Cardiac septum (tissue), 1 donor: ENCODE data around the gene ANKRD33. TPM values are rescaled to one million over a fixed set of nuclear protein-coding genes. Genes with fewer than 3 reads are reported as not detected.

Experiments used
- DNase-seq: peaks from one replicate; pipeline ENCODE4 v3.0.0-alpha.2; 2020; ENCODE audit warnings: low spot score
- intact Hi-C: fragments of 100-400 bp; cut with DNase I; formaldehyde crosslinking; loops from one replicate; pipeline ENCODE4 v1.14.0; 2022
- total RNA-seq: library from RNA; stranded (reverse); fragmentation: NEBNext Ultra II Directional; extraction: Animal tissue kit (Norgen Biotek cat#: 25700); gene quantifications from one replicate; pipeline ENCODE4 v1.2.1, GENCODE V29; 2021
- donor health status: DM: no; HTN: no; CAD: no.

Gene ANKRD33
- total RNA-seq, 1 donor from 2014 or later: not detected

- DNase-seq: no peak
- intact Hi-C loops: no loop called here
These were observed 5.9 kb downstream of the ANKRD33 start for GRCh38 chr12:51893786-51894185.

DNA sequence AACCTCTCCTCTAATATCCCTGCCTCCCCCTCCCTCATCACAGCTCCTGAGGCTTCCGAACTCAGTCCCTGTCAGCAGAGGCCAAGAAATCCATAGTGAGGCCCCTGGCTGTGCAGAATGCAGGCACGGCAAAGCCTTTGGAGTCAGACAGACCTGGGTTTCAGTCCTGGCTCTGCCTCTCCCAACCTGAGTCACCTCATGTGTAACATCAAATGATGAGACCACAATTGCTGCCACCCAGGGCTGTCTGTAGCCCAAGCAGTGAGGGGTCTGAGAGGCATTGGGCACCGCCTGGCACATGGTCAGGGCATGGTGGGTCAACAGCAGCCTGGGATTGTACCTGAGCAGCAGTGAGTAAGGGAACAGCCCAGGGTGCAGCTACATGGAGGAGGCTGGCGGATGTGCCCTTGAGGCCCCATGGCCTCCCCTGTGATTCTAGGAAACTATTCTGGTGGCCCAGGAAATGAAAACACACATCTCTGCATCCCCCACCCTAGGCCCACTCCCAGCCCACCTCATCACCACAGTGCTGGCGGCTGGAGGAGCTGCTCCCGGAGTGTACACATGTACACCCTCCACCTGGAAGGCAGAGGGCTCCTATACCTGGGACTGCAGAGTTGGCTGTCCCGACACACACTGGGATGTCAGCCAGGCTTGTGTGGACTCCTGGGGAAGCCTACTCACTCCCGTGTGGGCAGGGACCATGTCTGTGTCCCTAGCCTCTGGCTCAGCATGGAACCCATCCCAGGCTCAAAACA, 7.7 kb downstream of the ANKRD33 start:
- DNase-seq: no peak
- intact Hi-C loops: loop anchor here (1.0 to 2.0 kb wide), 2 partner anchors 27 to 87 kb away; no protein-coding TSS in a partner anchor

DNA sequence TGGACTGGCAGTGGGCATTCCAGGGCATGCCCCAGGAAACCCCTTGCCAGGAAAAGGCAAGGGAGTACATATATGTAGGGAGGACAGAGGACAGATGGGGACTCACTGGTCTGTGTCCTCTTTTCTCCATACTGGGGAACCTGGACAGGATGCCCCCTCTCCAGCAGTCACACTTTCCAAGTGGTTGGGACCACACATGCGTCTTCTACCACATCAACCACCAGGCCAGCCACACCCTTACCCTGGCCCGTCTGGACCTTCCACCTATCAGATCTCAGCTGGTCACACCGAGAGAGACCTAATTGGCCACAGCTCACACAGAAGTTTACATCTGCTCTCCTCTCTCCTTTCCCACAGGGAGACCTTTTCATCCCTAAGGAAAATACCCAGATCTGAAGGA, 8.3 kb downstream of the ANKRD33 start:
- intact Hi-C loops: loop anchor here (2.0 kb wide), 1 partner anchor 27 kb away; no protein-coding TSS in a partner anchor
- DNase-seq: no peak

GRCh38 chr12:51897181-51897580, 9.3 kb downstream of the ANKRD33 start:
- no peak for DNase-seq
- intact Hi-C loops: loop anchor here (2.0 kb wide), 1 partner anchor 26 kb away; no protein-coding TSS in a partner anchor

GRCh38 chr12:51898506-51898905, 10.6 kb downstream of the ANKRD33 start:
- DNase-seq: no peak
- intact Hi-C loops: no loop called here

DNA sequence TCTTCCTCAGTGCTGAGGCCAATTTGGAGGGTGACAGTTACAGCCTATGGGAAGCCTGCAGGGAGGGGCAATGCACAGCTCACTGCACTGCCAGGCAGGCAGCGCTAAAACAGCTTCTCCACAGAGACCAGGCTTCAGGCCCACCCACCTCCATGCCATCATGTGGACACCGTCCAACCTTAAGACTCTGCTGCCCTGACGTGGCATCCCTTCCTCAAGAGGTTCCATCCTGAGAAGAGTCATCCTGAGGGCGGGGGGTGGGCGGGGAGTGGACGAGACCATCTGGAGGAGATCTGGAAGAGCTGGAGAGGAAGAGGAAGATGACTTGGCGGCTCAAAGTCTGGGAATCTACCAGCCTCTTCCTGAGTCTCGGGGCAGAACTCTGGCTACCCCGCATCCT, 11.0 kb downstream of the ANKRD33 start:
- intact Hi-C loops: no loop called here
- no peak for DNase-seq

- no peak for DNase-seq
- intact Hi-C loops: no loop called here
These were observed 12.5 kb downstream of the ANKRD33 start for GRCh38 chr12:51900323-51900889.

- intact Hi-C loops: no loop called here
- no peak for DNase-seq
These were observed 13.4 kb downstream of the ANKRD33 start for GRCh38 chr12:51901121-51901817.

DNA sequence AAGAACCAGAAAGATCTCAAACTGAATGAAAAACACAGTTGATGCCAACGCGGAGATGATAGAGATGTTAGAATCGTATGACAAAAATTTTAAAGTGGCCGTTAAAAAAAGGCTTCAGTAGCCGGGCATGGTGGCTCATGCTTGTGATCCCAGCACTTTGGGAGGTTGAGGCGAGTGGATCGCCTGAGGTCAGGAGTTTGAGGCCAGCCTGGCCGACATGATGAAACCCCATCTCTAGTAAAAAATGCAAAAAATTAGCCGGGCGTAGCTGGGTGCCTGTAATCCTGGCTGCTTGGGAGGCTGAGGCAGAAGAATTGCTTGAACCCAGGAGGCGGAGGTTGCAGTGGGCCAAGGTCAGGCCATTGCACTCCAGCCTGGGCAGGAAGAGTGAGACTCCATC, 14.0 kb downstream of the ANKRD33 start:
- intact Hi-C loops: no loop called here
- no peak for DNase-seq

DNA sequence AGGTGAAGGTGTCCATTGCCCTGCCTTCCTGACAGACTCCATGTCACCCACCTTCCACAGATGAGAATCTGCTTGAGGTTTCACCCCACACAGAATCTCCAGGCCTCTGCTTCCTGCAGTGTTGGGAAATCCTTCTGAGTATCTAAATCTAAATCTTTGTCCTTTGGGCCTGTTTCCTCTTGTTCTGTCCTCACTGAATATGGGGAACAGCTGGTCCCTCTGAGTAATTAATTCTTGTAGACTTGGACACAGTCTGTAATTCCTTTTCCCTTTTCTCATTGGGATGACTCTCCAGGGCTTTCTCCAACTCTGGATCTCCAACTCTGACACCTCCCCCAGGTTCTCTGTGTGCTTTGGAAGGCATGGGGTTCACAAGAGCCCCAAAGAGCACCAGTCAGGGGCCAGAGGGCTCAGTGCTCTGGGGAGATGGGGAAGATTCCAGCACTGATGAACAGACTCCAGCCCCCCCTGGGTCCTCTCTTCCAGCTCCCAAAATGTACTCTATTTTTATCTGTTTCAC, 17.1 kb downstream of the ANKRD33 start:
- DNase-seq: peak; percentile 72
- intact Hi-C loops: no loop called here

GRCh38 chr12:51905471-51906429, 17.8 kb downstream of the ANKRD33 start:
- DNase-seq: no peak
- intact Hi-C loops: no loop called here

- DNase-seq: no peak
- intact Hi-C loops: no loop called here
These were observed 18.7 kb downstream of the ANKRD33 start for GRCh38 chr12:51906430-51907082.

GRCh38 chr12:51907083-51907855, 19.4 kb downstream of the ANKRD33 start, which contains the start of gene ACVRL1:
Gene ACVRL1 (plus strand): TSS chr12:51907504. CDS start chr12:51912475, 4,971 bp downstream.
- no peak for DNase-seq
- intact Hi-C loops: no loop called here

DNA sequence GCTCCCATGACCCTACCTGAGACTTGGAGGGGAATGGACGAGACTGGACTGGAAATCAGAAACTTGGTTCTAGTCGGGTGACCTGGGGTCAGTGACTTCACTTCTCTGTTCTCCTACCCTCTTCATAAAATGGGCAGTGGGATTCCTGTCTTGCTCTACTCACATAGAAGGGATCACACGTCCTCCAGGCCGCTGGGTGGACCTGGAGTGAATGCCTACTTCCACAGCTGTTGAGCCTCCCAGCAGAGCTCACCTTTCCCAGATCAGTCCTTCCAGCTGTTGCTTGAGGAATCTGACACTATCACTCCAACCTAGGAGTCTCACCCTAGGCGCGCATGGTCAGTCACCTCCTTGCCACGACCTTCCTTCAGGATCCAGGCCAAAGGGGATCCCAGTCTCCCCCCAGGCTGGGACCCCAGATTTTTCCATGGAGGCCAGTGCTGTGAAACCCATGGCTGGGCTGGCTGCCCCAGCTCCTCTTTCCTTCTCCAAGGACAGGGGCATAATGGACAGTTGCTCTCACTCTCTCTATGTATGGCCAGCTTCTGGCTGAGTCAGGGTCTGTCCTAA, 20.0 kb downstream of the ANKRD33 start:
- DNase-seq: no peak
- intact Hi-C loops: no loop called here

DNA sequence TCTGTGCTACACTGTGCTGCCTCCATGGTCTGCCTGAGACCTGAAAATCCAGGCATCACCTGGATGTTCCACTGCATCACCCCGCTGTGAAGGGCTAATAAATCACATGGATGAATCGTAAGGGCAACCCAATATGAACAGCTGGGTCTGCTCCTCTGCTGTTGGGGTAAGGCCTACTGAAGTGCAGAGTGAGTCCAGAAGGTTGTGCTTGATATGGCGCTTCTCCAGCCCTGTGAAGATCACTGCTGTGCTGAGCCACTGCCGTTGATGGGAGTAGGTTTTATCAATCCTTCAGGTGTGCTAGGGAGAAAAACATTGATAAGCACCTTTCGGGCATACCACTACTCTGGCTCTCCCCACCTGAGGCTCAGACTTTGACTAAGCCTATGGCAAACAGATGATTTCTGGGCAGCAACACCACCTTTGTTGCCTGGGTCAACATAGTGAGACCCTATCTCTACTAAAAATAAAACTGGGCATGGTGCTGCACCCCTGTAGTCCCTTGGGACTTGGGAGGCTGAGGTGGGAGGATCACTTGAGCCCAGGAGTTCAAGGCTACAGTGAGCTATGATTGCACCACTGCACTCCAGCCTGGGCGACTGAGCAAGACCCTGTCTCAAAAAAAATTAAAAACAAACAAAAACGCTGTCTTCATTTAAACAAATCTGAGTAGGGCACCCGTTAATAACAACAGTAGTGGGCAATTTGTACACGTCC, 21.1 kb downstream of the ANKRD33 start:
- intact Hi-C loops: no loop called here
- DNase-seq: no peak

DNA sequence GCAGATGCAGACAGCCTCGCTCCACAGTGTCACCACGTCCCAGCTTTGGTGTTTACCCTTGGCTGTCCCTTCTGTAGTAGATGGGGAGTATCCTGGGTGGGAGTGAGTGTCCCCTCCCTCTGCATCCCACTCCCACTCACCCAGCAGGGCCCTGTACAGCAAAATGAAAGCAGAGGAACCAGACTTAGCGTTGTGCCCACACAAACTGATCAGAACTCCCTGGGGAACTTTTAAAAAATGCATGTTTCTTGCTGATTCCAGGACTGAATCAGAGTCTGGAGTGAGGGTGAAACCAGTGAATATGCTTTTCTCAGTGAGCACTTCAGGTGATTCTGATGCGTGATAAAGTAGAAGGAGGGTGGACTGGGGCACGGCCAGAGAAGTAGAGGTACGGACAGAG, 22.3 kb downstream of the ANKRD33 start:
- intact Hi-C loops: no loop called here
- DNase-seq: peak; percentile 44

- no peak for DNase-seq
- intact Hi-C loops: no loop called here
These were observed 22.8 kb downstream of the ANKRD33 start for GRCh38 chr12:51910691-51911090.
